Fibroblast of skin of left quadriceps (primary cell): ENCODE results near the gene PRKCG.

Experiments used
- DNase-seq, 2 experiments: peaks; one replicate each; pipeline ENCODE4 v3.0.0-alpha.2; 2013; ENCODE audit warnings: low read depth in 2 of 2

Gene PRKCG

GRCh38 chr19:53898636-53899341 lies 16.8 kb downstream of the PRKCG start:
- DNase-seq, result no peak

DNA sequence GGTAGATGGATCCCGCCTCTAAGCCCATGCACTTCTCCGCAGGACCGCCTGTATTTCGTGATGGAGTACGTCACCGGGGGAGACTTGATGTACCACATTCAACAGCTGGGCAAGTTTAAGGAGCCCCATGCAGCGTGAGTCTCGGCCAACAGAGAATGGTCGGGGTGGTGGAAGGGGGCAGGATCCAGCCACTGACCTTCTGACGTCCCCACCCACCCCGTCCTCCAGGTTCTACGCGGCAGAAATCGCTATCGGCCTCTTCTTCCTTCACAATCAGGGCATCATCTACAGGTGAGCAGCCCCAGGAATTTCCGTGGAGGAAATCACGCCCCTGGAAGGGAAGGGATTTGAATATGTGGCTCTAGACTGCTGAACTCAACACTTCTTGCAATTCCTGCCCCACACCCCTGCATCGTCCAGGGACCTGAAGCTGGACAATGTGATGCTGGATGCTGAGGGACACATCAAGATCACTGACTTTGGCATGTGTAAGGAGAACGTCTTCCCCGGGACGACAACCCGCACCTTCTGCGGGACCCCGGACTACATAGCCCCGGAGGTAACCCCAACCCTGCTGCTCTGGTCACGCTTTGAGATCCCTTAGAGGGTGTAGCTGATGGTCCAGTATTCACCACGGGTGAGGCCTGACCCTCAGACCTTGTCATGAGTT lies 18.3 kb downstream of the PRKCG start:
- no peak for DNase-seq

DNA sequence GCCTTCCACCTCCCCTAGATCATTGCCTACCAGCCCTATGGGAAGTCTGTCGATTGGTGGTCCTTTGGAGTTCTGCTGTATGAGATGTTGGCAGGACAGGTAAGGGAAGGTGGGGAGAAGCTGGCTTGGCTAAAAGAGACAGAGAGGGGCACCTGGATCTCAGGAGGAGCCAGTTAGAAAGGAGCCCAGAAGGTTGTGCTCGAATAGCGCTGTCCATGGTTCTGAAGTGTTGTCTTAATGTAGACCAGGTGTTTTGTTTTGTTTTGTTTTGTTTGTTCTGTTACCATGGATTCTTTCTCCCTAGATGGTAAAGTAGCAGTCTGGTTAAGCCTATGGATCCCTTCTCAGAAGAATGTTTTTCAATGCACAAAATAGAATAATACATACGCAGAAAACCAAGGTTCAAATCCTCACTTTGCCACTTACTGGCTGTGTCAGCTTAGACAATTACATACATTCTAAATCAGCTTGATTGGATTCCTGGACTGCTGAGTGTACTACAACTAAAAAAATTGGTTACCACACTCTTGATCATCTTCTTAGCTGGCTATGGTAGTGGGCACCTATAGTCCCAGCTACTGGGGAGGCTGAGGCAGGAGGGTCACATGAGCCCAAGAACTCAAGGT lies 21.2 kb downstream of the PRKCG start:
- DNase-seq, result no peak

DNA sequence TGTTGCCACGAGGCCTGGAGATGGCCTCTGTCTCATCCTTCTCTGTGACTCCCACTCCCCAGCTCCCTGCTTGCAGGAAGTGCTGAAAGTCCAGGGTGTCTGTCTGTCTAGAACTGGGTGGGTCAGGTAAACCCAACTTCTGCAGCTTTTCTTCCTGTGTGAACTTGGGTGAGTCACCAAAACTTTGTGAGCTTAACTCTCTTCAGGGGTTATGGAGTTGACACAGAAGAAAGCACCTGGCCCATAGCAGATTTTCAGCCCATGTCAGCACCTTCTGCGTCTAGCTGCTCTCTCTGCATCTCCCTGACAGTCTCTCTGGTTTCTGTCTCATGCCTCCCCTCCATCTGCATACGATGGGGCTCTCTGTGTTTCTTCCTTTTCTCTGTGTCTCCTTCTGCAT lies 22.9 kb downstream of the PRKCG start:
- DNase-seq, result no peak

GRCh38 chr19:53905787-53906186 lies 23.8 kb downstream of the PRKCG start:
- no peak for DNase-seq

GRCh38 chr19:53906211-53907192 lies 24.5 kb downstream of the PRKCG start:
- DNase-seq, result no peak

- no peak for DNase-seq
Measured at GRCh38 chr19:53907193-53907581, 25.2 kb downstream of the PRKCG start.

DNA sequence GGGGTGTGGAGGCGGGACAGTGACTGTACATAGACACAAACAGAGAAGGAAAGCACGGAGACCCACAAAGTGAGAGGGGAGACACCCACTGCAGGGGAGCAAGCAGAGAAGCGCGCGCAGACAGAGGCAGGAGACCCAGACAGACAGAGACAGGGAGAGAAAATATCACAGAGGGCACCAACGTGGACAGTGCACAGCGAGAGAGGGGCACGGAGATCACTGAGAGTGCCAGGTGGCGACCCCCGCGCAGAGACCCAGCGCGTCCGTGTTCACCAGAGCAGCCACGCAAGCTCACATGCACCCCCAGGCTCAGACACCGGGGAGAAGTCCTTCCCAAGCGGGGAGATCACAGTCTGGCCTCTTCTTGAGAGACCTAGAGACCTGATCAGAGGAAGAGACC lies 25.7 kb downstream of the PRKCG start:
- no peak for DNase-seq

- peak in 1 of 2 experiments; percentile 24 for DNase-seq
Measured at GRCh38 chr19:53908106-53908934, 26.3 kb downstream of the PRKCG start.

DNA sequence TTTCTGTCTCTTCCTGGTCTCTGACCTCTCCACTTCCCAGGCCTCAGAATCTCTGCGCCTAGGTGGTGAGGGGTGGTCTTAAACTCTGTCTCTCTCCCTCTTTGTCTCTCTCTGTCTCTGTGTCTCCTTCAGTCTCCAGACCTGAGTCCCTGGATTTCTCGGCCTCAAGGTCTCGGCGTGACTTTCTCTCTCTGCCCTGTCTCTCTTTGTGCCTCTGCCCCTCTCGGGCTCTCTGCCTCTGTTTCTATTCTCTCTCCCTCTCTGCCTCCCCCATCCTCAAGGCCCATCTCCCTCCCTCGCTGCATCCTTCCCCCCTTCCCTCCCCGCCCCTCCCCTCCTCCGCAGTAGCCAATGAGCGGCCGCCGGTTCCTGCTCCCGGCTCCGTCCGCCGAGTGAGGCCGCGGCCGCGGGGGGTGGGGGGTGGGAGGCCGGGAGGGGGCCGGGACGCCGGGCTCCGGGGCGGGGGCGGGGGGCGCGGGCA lies 27.0 kb downstream of the PRKCG start, which contains the start of gene CACNG7:
Gene CACNG7 (plus strand): TSS at position 344 of the 481 bp plus-strand sequence. CDS start 3,554 bp downstream, outside the sequence.
- no peak for DNase-seq

GRCh38 chr19:53909471-53910169 lies 27.6 kb downstream of the PRKCG start:
- no peak for DNase-seq

- DNase-seq, result no peak
Measured at GRCh38 chr19:53910170-53910518, 28.1 kb downstream of the PRKCG start.

GRCh38 chr19:53912653-53913052 lies 30.7 kb downstream of the PRKCG start:
- no peak for DNase-seq

DNA sequence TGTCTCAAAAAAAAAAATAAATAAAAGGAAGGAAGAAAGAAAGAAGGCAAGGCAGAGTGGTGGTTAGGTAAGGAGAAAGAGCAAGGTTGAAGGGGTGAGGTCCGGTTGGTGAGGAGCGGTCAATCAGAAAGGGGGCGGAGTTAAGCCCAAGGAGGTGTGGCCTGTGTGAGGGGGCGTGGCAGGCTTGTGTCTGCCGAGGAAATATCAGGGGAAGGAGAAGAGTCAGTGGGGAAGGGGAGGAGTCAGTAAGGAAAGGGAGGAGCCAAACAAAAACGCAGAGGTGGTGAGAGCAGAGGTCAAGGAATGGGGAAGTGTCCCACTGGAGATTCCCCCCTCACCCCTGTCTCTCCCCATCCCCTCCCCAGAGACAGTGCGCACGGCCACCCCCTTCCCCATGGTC lies 33.0 kb downstream of the PRKCG start:
- no peak for DNase-seq

DNA sequence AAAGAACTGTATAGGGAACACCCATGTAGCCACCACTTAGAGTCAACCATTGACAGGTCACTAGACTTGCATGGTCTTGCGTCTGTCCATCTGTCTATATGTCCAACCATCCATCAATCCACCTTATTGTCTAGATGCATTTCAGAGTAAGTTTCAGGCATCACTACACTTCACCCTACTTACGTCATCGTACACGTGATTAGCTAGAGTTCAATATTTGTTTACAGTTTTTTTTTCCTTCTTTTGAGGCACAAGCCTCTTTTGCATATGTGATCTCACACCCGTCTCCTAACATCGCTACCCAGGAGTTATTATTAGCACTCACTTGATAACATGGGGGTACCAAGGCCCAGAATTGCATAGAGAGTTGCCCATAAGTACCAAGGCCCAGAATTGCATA lies 34.0 kb downstream of the PRKCG start:
- DNase-seq, result no peak

DNA sequence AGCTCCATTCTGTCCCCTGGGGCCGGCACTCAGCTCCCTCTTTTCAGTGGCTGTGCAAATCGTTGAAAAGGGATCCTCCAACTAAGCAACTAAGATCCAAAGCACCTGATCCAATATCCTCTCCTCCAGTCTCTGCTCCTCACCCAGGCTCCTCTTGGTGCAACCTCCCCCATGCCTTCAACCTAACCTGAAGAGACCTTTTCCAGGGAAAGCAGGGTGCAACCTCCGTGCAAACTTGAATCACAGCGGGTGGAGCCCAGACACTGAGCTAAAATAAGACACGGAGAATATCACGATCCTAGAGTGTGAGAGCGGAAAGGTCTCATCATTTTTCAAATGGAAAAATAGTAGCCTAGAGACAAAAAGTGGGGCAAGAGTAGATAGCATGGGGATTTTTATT lies 35.4 kb downstream of the PRKCG start:
- no peak for DNase-seq

- DNase-seq, result no peak
Measured at GRCh38 chr19:53927739-53928138, 45.7 kb downstream of the PRKCG start.

- no peak for DNase-seq
Measured at GRCh38 chr19:53936029-53936428, 54.0 kb downstream of the PRKCG start.

GRCh38 chr19:53942001-53942786 lies 60.2 kb downstream of the PRKCG start:
- no peak for DNase-seq
